ENCODE measurements around the gene TRIM33. TPM values are rescaled to one million over a fixed set of nuclear protein-coding genes. Genes with fewer than 3 reads are reported as not detected.

TRIM33 gene
- total RNA-seq, 2 experiments from 2014 or later, result 34.2 to 35.6 TPM

DNA sequence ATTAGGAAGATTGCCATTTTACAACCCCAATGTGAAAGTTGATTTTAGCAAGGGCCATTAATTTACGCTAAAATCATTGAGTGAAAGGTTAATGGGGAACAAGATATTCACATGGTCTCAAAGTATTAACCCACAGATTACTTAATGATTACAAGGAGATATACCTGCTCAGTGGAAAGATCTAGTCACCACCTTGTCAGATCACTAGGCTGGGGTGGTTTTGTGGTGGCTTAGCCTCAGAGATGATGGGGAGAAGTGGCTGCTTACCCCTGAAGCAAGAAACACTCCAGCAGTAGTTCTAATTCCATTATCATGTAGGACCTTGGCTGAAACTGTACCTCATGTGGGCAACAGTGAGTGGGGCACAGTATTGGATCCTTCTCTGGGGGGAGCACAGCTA, 20.1 kb upstream of the TRIM33 start:
- Mint-ChIP-seq H3K36me3 (ENCODE audit: low read depth) (no peaks in the 10 kb centered on the region), H3K4me3 (no peak overlapping the region), H3K27me3 (no peaks in the 10 kb centered on the region), H3K4me1 (ENCODE audit: low read depth) (peaks cover 5% of the 10 kb centered on the region), H3K27ac (no peak overlapping the region), H3K9me3 (no peaks in the 10 kb centered on the region)
- peak; percentile 20 for ATAC-seq
- POLR2A ChIA-PET, result no interaction called here
- intact Hi-C loops (cut with micrococcal nuclease), result no loop called here
- CTCF ChIA-PET, result no interaction called here
- TF ChIP-seq, protein P1, sequence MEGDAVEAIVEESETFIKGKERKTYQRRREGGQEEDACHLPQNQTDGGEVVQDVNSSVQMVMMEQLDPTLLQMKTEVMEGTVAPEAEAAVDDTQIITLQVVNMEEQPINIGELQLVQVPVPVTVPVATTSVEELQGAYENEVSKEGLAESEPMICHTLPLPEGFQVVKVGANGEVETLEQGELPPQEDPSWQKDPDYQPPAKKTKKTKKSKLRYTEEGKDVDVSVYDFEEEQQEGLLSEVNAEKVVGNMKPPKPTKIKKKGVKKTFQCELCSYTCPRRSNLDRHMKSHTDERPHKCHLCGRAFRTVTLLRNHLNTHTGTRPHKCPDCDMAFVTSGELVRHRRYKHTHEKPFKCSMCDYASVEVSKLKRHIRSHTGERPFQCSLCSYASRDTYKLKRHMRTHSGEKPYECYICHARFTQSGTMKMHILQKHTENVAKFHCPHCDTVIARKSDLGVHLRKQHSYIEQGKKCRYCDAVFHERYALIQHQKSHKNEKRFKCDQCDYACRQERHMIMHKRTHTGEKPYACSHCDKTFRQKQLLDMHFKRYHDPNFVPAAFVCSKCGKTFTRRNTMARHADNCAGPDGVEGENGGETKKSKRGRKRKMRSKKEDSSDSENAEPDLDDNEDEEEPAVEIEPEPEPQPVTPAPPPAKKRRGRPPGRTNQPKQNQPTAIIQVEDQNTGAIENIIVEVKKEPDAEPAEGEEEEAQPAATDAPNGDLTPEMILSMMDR (IDR thresholded peaks at IDR 0.05), result no peak
- peak; percentile 32 for DNase-seq

DNA sequence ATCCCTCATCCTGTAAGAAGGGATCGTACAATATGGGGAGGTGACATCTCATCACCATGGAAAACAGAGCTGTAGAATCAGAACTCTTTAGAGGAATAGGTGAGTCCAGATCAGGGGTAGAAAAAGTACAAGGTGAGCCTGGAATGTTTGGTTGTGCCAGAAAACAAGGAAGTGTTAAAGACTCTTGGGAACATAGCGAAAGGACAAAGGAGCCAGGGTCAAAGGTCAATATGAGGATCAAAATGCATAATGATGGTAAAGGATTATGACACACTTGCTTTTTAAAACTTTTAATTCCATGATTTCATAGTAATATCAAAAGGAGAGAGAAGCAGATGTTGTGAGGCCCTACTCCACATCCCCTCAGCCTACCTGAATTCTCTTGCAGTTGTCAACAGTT, 19.2 kb upstream of the TRIM33 start:
- ChIA-PET POLR2A (interaction anchor here (0.8 kb wide), 1 partner anchor 18 kb away, joined by 3 read pairs; no protein-coding TSS in a partner anchor), CTCF (no interaction called here)
- TF ChIP-seq, protein P1 (IDR thresholded peaks at IDR 0.05), result no peak
- no peaks in the 10 kb centered on the region for H3K27me3 Mint-ChIP-seq
- ATAC-seq (no peak), DNase-seq (no peak)
- intact Hi-C loops (cut with micrococcal nuclease), result no loop called here
- H3K4me1 Mint-ChIP-seq (ENCODE audit: low read depth), result peaks cover 5% of the 10 kb centered on the region
- no peak overlapping the region for H3K4me3 Mint-ChIP-seq
- H3K27ac Mint-ChIP-seq, result no peak overlapping the region
- H3K9me3 Mint-ChIP-seq, result no peaks in the 10 kb centered on the region
- no peaks in the 10 kb centered on the region for H3K36me3 Mint-ChIP-seq (ENCODE audit: low read depth)

DNA sequence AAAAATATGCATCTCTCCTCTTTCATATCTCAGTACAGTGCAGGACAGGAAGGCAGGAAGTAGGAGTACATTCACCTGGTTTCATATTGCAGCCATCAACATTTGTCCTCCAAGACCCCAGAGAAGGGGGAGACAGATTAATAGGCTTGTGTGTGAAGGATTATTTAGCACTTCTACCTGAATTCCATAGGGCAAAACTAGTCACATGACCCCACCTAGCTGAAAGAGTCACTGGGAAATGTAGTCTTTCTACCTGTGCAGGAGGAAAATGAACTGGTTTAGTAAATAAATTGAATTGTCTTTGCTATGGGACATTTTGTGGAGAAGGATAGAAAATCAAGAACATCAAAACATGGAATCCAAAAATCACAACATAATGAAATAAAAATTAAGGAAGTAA, 13.9 kb upstream of the TRIM33 start:
- Mint-ChIP-seq H3K4me3 (no peak overlapping the region), H3K27me3 (peaks cover 5% of the 10 kb centered on the region), H3K4me1 (ENCODE audit: low read depth) (peaks cover 3% of the 10 kb centered on the region), H3K36me3 (ENCODE audit: low read depth) (no peaks in the 10 kb centered on the region), H3K9me3 (no peaks in the 10 kb centered on the region), H3K27ac (no peak overlapping the region)
- intact Hi-C loops (cut with micrococcal nuclease), result no loop called here
- DNase-seq, result no peak
- POLR2A ChIA-PET, result no interaction called here
- no peak for ATAC-seq
- TF ChIP-seq, protein P1 (IDR thresholded peaks at IDR 0.05), result no peak
- CTCF ChIA-PET, result interaction anchor here (1.1 kb wide), 1 partner anchor 178 kb away, joined by 3 read pairs; no protein-coding TSS in a partner anchor

DNA sequence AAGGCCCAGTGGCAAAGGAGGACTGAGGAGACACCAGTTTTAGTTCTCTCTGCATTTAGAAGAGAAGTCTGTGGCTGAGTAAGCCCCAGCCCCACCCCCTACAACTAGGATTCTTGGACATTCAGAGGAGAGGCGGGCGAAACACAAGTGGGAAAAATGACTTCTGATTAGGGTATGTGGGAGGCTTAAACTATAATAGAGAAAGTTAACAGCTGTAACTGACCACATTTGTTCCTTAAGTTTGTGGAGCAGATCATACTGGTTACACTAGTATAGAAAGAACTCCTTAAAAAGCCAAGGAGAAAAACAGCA, 11.2 kb upstream of the TRIM33 start:
- H3K36me3 Mint-ChIP-seq (ENCODE audit: low read depth), result no peaks in the 10 kb centered on the region
- no peak for ATAC-seq

DNA sequence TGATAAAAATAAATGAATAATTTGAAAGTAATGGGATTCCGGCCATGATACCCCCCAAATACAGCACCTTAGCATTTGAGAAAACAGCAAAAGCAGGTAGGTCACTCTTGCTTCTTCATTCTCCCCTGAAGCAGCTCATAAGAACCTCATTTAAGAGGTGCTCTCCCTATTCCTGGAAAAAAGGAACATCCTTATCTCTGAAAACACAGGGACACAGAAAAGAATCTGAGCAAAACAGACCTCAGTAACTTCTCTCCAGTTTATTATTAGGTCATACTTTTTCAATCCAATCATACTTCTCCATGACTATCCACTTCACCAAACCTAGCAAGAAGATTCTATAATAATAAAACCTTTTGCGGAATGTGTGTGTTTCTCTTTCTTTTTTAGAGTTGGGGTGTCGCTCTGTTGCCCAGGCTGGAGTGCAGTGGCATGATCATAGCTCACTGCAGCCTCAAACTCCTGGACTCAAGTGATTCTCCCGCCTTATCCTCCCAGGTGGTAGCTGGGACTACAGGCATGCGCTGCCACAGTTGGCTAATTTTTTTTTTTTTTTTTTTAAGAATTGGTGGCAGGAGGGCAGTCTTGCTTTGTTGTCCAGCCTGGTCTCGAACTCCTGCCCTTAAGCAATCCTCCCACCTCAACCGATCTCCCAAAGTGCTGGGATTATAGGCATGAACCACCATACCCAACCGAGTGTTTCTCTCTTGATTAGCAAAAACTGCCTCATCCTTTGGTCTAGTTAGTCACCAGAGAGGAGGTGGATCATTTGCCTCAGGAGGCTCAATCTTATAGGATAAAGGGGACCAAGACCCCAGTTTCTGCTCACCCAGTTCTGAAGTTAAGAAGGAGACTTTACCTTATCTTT, 10.6 kb upstream of the TRIM33 start:
- H3K4me3 Mint-ChIP-seq, result no peak overlapping the region
- ChIA-PET CTCF (interaction anchor here (0.6 kb wide), 1 partner anchor 176 kb away, joined by 4 read pairs; no protein-coding TSS in a partner anchor), POLR2A (no interaction called here)
- no peaks in the 10 kb centered on the region for H3K36me3 Mint-ChIP-seq (ENCODE audit: low read depth)
- ATAC-seq (no peak), DNase-seq (no peak)
- intact Hi-C loops (cut with micrococcal nuclease), result no loop called here
- peaks cover 3% of the 10 kb centered on the region for H3K4me1 Mint-ChIP-seq (ENCODE audit: low read depth)
- H3K27ac Mint-ChIP-seq, result no peak overlapping the region
- no peaks in the 10 kb centered on the region for H3K9me3 Mint-ChIP-seq
- peaks cover 5% of the 10 kb centered on the region for H3K27me3 Mint-ChIP-seq
- TF ChIP-seq, protein P1 (IDR thresholded peaks at IDR 0.05), result no peak

More for the DNA sequence above, 11.2 kb upstream of the TRIM33 start:
- Mint-ChIP-seq H3K27me3 (peaks cover 5% of the 10 kb centered on the region), H3K4me3 (no peak overlapping the region), H3K9me3 (no peaks in the 10 kb centered on the region), H3K4me1 (ENCODE audit: low read depth) (peaks cover 3% of the 10 kb centered on the region), H3K27ac (no peak overlapping the region)
- ChIA-PET CTCF (interaction anchor here (0.6 kb wide), 1 partner anchor 177 kb away, joined by 4 read pairs; no protein-coding TSS in a partner anchor), POLR2A (no interaction called here)
- intact Hi-C loops (cut with micrococcal nuclease), result no loop called here
- TF ChIP-seq, protein P1 (IDR thresholded peaks at IDR 0.05), result no peak
- no peak for DNase-seq

Data from activated CD8-positive, alpha-beta T cell treated with anti-CD3 and anti-CD28 coated beads for 36 hours (primary cell).